ENCODE measurements around the gene FAM3D. TPM values are rescaled to one million over a fixed set of nuclear protein-coding genes. Genes with fewer than 3 reads are reported as not detected.
"Not testable (repeated sequence)": the region's sequence is repeated elsewhere in the genome, so short reads cannot be mapped to it uniquely, and the experiment has no call there.

Gene FAM3D
- total RNA-seq, 2 donors from 2014 or later, result not detected

- no peak for TF ChIP-seq CTCF (IDR thresholded peaks at IDR 0.05)
- Histone ChIP-seq H3K27me3 (no peaks in the 10 kb centered on the region), H3K36me3 (no peaks in the 10 kb centered on the region), H3K4me3 (no peak overlapping the region), H3K9me3 (no peaks in the 10 kb centered on the region), H3K27ac (no peak overlapping the region), H3K4me1 (no peaks in the 10 kb centered on the region)
- DNase-seq (ENCODE audit: low spot score), result peak; percentile 38
These were observed 13.5 kb upstream of the FAM3D start for GRCh38 chr3:58679974-58680666.

GRCh38 chr3:58679446-58679845 is 12.9 kb upstream of the FAM3D start:
- H3K4me1 ChIP-seq, result no peaks in the 10 kb centered on the region
- H3K36me3 ChIP-seq, result no peaks in the 10 kb centered on the region
- no peak for TF ChIP-seq CTCF (IDR thresholded peaks at IDR 0.05)
- no peaks in the 10 kb centered on the region for H3K27me3 ChIP-seq
- no peak overlapping the region for H3K27ac ChIP-seq
- no peak overlapping the region for H3K4me3 ChIP-seq
- no peaks in the 10 kb centered on the region for H3K9me3 ChIP-seq
- no peak for DNase-seq (ENCODE audit: low spot score)

- H3K27ac ChIP-seq, H3K4me3 ChIP-seq, H3K36me3 ChIP-seq, H3K9me3 ChIP-seq, H3K4me1 ChIP-seq, H3K27me3 ChIP-seq: not testable (repeated sequence)
- peak; percentile 11 for DNase-seq (ENCODE audit: low spot score)
These were observed 11.8 kb upstream of the FAM3D start for GRCh38 chr3:58678177-58678970.

- TF ChIP-seq CTCF (IDR thresholded peaks at IDR 0.05), result no peak
- DNase-seq (ENCODE audit: low spot score), result no peak
- no peaks in the 10 kb centered on the region for H3K36me3 ChIP-seq
- H3K4me3 ChIP-seq, result no peak overlapping the region
- H3K27ac ChIP-seq, result no peak overlapping the region
- no peaks in the 10 kb centered on the region for H3K4me1 ChIP-seq
- no peaks in the 10 kb centered on the region for H3K27me3 ChIP-seq
- no peaks in the 10 kb centered on the region for H3K9me3 ChIP-seq
These were observed 6.3 kb upstream of the FAM3D start for GRCh38 chr3:58672880-58673279.

GRCh38 chr3:58672451-58672850 is 5.9 kb upstream of the FAM3D start:
- Histone ChIP-seq H3K4me1 (no peaks in the 10 kb centered on the region), H3K27me3 (no peaks in the 10 kb centered on the region), H3K4me3 (no peak overlapping the region), H3K9me3 (no peaks in the 10 kb centered on the region), H3K27ac (no peak overlapping the region), H3K36me3 (no peaks in the 10 kb centered on the region)
- DNase-seq (ENCODE audit: low spot score), result no peak
- no peak for TF ChIP-seq CTCF (IDR thresholded peaks at IDR 0.05)

GRCh38 chr3:58670506-58671135 is 4.0 kb upstream of the FAM3D start:
- Histone ChIP-seq H3K4me3 (no peak overlapping the region), H3K36me3 (no peaks in the 10 kb centered on the region), H3K9me3 (no peaks in the 10 kb centered on the region), H3K27me3 (no peaks in the 10 kb centered on the region), H3K27ac (no peak overlapping the region), H3K4me1 (no peaks in the 10 kb centered on the region)
- peak; percentile 11 for DNase-seq (ENCODE audit: low spot score)
- TF ChIP-seq CTCF (IDR thresholded peaks at IDR 0.05), result no peak
